HG02885 (cell line): ENCODE results near the gene FRMPD1.
A peak's percentile ranks its signal among the peaks of the same experiment; 100 is the strongest.
"Not testable (repeated sequence)": the region's sequence is repeated elsewhere in the genome, so short reads cannot be mapped to it uniquely, and the experiment has no call there.

Experiments
- ATAC-seq: cut with Tn5 transposase; IDR thresholded peaks from one replicate; pipeline ENCODE4 v1.9.1; 2021; ENCODE audit warnings: mild to moderate bottlenecking; ENCODE audit not compliant: unreplicated experiment, poor library complexity

Gene FRMPD1, protein sequence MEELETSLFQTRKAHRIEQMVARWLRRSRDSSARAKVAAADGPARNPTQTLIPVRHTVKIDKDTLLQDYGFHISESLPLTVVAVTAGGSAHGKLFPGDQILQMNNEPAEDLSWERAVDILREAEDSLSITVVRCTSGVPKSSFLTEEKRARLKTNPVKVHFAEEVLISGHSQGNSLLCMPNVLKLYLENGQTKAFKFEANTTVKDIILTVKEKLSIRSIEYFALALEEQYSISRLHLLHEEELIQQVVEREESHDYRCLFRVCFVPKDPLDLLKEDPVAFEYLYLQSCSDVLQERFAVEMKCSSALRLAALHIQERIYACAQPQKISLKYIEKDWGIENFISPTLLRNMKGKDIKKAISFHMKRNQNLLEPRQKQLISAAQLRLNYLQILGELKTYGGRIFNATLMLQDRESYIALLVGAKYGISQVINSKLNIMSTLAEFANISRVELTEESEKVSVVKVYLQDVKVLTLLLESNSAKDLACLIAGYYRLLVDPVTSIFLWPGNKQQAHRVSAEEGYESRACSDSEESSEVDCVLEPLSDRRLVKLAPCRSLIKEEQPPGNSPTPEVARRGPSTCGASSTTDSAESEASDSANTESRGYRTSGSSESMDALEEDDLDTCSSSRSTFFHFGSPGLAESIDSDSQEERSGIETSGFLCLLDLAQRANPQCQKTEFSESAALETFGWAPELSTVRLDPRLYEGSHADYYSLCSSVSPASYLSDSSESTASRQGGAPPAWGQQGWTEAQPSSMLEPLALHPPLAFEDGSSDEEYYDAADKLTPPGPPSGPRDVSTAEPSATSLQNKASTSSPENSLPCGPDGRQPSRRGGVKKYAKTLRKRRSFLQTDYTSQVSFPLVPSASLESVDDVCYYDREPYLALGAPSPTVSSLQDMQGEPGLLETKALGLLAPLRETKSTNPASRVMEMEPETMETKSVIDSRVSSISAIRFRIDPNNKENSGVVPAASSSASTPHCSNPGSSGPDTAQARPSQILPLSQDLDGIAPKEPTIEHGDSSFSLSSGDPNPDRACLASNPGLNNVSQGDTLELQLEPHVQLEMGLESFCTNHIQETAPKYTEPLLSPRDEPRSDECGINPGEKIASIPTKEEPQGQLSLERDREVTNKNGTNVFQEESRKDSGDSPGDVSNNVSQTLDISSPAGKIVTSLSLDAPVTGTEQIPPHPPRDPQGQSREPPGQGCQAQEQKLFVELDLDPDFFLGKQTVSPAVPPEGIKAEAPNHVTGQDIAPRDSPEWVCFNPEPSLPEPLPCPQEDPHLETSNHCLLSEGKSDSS (N-terminal part only)

DNA sequence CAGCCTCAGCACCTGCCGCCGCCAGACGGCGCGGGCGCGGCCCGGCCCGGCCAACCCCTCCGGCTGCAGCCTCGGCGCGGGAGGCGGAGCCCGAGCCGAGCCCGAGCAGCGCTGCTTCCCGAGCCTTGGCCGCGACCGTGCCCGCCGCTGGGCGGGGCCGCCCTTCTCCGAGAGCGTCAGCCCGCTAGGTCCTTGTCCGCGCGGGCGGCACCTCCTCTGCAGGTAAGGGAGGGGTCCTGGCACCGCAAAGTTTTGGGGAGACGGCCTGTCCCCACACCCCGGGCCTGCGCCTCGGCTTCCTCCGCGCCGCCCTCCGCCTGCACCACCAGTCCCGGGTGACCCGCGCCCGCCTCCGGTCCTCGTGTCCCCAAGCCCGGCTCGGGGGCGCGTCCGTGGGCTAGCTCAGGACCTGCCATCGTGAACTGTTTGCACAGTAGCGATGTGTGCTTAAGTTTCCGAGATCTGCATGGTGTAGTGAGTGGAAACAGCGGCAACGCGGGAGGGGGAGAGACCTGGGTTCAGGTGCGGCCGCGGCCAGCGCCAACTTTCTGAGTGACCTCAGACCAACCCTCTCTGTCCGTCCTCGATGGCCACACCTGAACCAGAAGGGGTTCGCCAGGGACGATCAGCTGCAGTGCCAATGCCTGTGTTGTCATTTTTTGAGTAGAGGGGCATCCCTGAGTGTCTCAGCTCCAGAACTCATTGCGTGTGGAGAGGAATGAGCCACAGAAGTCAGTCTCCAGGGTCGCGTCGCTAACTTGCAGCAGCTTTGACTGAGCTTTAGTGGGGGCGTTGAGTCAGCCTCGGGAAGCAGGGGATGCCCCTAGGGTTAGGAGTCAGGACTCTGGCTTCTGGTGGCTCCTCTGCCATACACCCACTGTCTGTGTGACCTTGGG is at the start of gene FRMPD1:
Gene FRMPD1 (plus strand): TSS at position 82 of the 896 bp plus-strand sequence. CDS start 41,688 bp downstream, outside the sequence.
- peak; percentile 82 for ATAC-seq

DNA sequence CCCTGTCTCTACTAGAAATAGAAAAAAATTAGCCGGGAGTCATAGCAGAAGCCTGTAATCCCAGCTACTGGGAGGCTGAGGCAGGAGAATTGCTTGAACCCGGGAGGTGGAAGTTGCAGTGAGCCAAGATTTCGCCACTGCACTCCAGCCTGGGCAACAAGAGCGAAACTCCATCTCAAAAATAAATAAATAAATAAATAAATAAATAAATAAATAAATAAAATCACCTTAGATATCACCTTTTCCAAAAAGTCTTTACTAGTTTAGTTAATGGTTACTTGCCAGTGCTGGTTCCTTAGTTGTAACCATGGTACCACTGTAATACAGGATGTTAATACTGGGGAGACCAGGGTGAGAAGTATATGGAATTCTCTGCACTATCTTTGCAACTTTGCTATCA is 48.7 kb upstream of the FRMPD1 start:
- ATAC-seq = not testable (repeated sequence)

DNA sequence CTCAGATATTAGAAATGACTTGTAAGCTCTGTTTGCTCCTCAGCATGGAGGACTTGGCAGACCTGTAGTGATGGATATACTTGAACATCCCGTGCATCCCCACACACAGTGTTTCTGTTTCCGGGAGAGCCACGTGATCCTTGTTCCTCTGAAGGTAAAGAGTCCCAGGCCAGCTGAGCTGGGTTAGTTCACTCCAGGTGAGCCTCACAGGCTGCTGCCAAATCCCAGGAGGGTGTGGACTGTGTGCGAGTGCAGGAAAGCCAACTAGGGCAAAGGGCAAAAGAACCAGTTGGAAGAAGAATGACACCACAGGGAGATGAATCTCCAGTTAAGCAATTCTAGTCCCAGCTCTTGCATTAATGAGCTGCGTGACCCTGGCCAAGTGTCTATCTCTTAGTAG is 47.9 kb upstream of the FRMPD1 start:
- no peak for ATAC-seq

DNA sequence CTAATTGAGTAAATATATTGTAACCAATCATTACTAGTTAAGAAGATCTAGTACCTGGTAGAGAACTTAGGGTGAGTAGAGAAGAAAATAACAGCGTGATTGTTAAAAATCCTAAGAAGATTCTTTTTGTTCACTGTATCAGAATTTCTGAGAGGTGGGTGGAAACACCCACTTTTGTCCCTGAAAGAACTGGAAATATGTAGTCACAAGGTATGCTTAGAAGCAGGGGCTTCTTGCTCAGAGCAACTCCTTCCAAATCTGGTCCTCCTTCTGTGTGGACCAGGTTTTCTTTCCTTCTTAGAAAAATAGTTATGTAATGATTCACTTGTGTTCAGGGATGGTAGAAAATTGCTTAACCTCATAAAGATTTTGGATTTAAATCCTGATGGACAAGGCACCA is 46.5 kb upstream of the FRMPD1 start:
- ATAC-seq = no peak

DNA sequence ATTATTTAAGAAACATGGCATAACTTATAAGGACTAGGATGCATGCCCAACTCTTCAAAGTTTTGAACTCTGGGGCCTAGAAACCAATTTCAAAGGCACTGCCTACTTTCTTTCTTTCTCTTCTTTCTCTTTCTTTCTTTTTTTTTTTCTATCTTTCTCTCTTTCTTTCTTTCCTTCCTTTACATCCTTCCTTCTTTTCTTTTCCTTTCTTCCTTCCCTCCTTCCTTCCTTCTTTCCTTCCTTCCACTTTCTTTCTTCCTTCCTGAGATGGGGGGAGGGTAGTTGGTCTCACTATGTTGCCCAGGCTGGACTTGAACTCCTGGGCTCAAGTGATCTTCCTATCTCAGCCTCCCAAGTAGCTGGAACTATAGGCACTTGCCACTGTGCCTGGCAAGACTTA is 42.5 kb upstream of the FRMPD1 start:
- no peak for ATAC-seq

DNA sequence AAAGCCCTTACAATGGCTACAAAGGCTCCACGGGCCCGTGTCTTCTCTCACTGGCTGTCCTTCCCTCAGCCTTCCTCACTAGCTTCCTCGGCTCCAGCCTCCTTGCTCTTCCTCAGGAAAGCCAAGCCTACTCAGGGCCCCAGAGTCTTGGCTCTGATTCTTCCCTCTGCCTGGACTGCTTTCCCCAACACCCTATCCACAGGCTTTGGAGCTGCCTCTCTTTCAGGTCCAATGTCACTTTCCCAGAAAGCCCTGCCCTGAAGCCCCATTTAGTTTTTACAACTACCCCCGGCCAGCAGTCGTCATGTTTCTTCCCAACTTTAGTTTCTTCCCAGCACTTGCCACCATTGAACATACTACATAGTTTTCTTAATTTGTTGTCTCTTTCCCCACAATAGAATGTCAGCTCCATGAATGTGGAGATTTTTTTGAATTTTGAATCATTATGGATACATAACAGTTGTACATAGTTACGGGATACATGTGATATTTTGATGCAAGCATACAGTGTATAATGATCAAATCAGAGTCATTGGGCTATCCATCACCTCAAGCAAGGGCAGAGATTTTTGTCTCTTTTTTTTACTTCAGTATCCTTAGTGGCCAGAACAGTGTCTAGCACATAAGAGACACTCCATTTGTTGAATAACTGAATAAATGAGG is 40.9 kb upstream of the FRMPD1 start:
- no peak for ATAC-seq

DNA sequence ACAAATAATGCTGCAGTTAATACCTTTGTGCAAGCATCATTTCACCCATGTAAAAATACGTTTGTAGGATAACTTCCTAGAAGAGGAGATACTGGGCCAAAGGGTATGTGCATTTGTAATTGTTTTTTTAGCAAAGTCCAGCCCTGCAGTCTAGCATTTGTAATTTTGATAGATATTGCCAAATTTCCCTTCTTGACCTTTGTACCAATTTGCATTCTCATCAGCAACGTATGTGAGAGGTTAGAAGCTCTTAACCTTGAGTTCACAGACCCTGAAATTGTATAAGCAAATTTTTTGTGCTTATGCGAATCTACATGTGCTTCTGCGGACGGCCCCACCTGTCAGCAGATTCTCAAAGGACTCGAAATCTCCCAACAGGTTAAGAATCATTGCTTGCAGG is 39.7 kb upstream of the FRMPD1 start:
- no peak for ATAC-seq

DNA sequence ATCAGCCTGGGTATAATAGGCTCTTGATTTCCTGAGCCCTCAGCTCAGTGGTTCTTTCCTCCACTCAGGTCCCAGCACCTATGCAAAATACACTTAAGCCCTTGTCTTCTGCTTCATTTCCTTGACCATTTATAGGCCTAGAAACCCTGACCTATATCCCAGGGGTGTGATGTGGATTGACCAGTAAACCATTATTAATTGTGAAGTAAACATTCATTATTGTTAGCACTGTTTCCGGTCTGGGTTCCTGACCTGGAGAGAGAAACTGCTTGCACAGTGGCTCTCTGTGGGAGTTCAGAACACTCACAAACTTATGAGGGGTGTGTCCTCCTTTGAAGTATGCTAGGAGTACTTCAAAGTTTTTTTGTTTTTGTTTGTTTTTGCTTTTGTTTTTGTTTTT is 38.8 kb upstream of the FRMPD1 start:
- no peak for ATAC-seq

DNA sequence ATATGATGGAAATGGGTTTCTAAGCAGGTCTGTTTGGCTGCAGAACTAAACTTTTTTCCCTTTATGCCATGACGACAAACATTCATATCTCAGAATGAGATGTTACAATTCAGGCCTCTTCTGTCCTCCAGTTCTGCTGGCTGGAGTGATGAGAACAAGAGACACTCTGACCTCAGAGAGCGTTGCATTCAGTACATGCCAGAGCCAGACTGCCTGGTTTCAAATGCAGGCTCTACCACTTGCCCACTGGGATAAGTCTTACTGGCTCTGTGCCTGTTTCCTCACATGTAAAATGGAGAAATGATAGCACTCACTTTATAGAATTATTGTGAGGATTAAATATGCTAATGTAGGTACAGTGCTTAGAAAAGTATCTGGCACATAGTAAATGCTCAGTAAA is 33.6 kb upstream of the FRMPD1 start:
- no peak for ATAC-seq

DNA sequence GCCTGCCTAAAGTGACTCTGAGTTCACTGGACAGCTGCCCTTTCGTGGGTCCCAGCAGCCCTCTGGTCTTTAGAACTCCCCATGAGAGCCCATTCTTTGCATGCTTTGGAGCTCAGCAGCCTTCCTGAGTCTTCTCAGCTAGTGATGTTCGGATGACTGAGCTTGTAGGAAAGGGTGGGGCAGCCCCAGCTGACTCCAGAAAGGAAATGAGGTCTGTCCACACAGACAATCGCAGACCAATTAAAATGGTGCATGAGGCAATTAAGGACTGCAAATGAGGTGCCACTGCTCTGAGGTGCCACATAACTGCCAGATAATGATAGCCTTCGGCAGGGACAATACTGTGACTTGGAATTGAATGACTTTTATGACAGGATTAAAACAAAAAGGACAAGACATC is 32.9 kb upstream of the FRMPD1 start:
- no peak for ATAC-seq

DNA sequence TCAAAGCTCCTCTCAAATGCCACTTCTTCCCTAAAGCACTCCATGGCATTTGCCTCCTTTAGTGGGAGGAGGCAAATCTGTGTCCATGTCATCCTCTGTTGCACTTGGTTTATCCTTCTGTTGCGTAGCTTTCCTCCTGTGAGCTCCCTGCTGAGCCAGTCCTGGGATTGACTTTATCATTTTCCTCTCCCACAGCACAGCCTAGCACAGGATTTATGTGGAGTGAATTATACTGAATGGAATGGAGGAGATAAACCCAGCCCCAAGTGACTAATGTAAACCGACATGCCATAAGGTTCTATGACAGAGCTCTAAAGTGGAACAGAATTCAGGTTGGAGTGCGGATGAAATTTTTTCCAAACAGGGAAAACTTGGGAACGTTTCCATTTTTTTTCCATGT is 31.9 kb upstream of the FRMPD1 start:
- ATAC-seq = no peak

DNA sequence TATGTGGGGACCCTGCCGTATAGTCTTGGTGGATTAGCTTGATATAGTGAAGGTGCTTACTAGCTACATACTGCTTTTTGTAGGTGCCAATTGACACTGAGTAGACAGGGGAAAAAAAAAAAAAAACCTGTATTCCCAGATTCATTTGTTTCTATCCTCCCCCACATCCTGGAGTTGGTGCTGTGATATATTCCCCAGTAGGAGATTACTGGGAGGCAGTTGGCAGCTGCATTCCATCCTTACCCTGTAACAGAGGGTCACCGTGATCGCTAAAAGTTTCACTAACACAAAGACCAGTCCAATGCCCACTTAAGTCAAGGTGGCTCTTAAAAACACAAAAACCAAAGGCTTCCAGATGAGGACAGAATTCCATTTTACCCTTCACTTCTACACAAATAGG is 30.9 kb upstream of the FRMPD1 start:
- no peak for ATAC-seq

DNA sequence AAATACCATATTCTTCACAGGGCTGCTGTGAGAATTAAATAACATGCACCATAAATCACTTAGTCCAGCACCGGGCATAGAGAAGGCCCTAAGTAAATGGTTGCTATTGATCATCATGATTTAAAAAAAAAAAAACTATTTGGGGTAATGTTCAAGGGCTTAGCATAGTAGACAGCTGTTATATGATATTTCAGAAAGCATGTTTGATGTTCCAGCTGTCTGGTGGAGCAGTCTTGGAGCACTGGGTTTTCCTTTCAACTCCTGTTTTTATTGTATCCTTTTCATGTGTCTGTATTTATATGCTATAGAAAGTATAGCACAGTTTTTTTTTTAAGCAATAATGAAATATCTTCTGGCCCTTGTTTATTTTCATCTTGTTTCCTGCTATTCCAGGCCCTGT is 30.4 kb upstream of the FRMPD1 start:
- ATAC-seq = no peak

DNA sequence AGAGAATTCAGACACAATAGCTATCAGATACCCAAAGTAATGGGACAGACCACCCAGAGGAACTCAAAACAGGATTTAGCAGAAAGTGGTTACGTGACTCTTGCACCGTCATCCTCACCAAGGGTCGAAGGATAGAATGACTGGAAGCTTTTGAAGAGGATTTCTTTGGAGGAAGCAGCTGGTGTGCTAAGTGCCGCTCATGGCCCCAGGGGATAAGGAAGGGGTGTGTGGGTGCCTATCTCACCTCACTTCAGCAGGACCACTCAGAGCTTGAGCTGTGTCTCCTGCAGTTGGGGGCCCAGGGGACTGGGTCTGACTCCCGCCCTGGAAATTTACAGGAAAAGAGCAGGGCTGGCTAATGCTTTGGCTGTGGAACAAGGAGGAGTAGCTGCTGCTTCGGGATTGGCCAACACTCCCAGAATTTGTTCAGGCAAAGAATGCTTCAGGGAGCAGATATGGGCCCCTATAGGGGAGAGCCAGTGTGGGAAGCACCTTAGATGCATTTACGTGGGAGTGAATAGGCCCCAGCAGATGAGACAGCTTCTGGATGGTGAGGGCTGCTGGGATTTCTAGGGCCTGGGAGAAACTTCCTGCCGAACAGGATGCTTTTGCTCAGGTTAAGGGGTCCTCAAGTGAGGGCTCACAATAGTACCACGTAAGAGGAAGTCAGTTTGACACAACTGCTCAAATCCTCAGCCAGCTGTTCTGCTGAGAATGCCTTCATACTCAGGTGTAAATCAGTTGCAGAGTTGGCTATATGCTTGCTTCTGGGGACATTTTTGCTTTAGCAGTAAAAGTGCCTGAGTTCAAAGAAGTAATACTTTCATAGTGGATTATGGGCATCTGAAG is 29.3 kb upstream of the FRMPD1 start:
- ATAC-seq = no peak

DNA sequence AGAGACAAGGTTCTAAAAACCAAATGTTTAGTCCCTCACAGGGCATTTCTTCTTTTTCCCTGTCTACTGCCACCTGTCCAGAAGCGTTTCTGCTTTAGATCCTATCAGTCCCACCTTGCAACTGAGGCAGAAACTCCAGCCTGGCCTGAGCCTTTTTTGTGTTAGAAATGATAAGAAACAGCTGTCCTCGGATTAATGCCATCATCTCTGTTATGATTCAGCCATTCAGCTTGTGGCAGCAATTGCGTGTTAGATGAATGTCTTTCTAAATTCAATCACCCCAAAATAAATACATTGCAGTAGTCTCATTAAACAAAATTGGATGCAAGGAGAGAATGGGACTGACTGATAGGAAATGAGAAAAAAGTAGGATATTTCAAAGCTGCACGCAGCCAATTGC is 28.3 kb upstream of the FRMPD1 start:
- ATAC-seq = no peak

DNA sequence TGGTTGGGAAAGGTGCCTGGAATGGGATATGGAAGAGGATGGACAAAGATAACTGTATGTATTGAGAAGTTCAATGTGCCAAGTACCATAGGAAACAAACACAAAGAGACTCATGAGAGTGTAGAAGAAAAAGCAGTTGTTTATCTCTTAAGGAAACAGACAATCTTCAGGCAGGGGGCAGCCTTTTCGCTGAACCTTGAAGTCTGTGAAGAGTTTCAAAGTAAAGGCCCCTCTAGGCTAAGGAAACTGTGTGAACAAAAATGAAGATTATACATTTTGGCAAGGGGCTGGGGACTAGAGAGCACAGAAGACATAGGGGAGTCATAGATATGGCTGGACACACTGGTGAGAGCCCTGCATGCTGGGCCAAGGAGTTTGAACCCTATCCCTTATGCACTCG is 27.5 kb upstream of the FRMPD1 start:
- no peak for ATAC-seq

DNA sequence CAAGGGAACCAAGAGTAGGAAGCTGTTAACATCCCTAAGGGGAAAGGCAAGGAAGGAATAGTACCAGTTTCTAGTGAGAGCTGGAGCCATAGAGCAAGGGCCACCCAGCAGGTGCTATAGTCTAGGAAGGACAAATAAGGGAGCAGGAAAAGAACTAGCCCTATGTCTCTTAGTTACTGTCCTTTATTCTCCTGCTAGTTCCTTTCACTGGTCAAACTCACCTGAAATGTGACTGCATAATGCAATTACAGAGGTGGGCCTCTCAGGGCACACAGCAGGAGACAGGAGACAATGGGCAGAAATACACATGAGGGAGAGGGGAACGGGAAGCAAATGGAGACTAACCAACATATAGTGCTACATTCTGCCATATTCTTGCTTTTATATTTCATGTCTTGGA is 26.7 kb upstream of the FRMPD1 start:
- ATAC-seq = no peak

DNA sequence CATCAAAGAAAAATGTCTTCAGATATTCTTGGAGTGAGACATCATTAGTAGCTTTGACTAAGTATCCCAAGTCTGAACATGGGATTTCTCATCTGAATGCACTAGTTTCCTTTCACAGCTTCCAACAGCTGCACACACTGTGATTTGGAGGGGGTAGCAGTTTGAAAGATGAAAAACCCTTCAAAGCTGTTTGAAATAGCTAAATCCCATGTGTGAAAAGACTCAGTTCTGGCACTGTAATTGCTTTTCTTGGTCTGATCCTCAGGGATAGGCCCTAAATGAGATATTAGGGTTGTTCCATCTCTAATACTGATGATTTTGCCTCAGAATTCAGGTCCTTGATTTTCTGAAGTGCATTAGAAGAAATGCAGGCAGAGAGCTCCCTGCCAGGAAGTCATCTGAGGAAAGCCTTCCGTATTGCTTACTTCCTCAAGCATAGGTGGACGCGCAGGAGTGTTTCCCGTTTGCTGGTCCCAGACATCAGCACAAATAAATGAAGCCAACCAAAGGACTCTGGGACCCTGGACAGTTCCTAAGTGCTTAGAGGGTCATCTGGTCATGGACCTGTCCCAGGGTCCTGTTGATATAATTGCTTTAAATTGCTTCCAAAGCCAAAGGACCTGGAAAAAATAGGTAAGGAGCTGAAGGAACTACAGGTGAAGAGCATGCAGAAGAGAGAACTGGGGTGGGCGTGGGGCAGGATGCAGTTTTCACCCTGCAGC is 25.6 kb upstream of the FRMPD1 start:
- ATAC-seq = no peak
